Neural cell (in vitro differentiated cells): ENCODE measurements around the gene NECAB3. TPM values are rescaled to one million over a fixed set of nuclear protein-coding genes. Genes with fewer than 3 reads are reported as not detected.

Experiments used
- H2AFZ ChIP-seq: fragments of 200-600, 300-800 bp; sonication (generic), shearing (Covaris generic); 2 replicates; pipeline ENCODE4 v1.6.0; 2014; ENCODE audit warnings: low read depth, mild to moderate bottlenecking, antibody characterized with exemption, low read length, moderate library complexity
- H3F3A ChIP-seq: fragments of 200-600 bp; shearing (Covaris generic); 2 replicates; pipeline ENCODE4 v1.6.1; 2016; ENCODE audit warnings: mild to moderate bottlenecking, moderate library complexity, mixed read lengths, antibody characterized with exemption, low read length; ENCODE audit not compliant: insufficient read depth, poor library complexity, severe bottlenecking
- H3K27ac ChIP-seq: fragments of 200-600, 300-800 bp; sonication (generic), shearing (Covaris generic); 2 replicates; pipeline ENCODE4 v1.5.1; 2014; ENCODE audit warnings: mild to moderate bottlenecking, low read length, moderate library complexity
- H3K27me3 ChIP-seq: fragments of 300-800, 200-600 bp; sonication (generic), shearing (Covaris generic); 2 replicates; pipeline ENCODE4 v1.6.0; 2014; ENCODE audit warnings: mild to moderate bottlenecking, low read depth, low read length, moderate library complexity; ENCODE audit not compliant: insufficient read depth
- H3K36me3 ChIP-seq: fragments of 300-800, 200-600 bp; sonication (generic), shearing (Covaris generic); 2 replicates; pipeline ENCODE4 v1.5.1; 2014; ENCODE audit warnings: mild to moderate bottlenecking, antibody characterized with exemption, low read length, moderate library complexity; ENCODE audit not compliant: insufficient read depth
- H3K4me2 ChIP-seq: fragments of 300-800, 200-600 bp; sonication (generic), shearing (Covaris generic); 2 replicates; pipeline ENCODE4 v1.6.0; 2014; ENCODE audit warnings: mild to moderate bottlenecking, low read length
- H3K4me3 ChIP-seq: fragments of 300-800, 200-600 bp; sonication (generic), shearing (Covaris generic); 2 replicates; pipeline ENCODE4 v1.5.1; 2014; ENCODE audit warnings: mild to moderate bottlenecking, low read length, moderate library complexity
- H3K79me2 ChIP-seq: fragments of 200-600 bp; shearing (Covaris generic); replicated peaks from 2 replicates; pipeline ENCODE4 v1.6.0; 2014; ENCODE audit warnings: mild to moderate bottlenecking, low read length, moderate library complexity; ENCODE audit not compliant: insufficient read depth
- H3K9ac ChIP-seq: fragments of 300-800, 200-600 bp; sonication (generic), shearing (Covaris generic); 2 replicates; pipeline ENCODE4 v1.6.1; 2016; ENCODE audit warnings: mild to moderate bottlenecking, low read length, mixed read lengths
- H3K9me2 ChIP-seq: fragments of 200-600 bp; shearing (Covaris generic); 2 replicates; pipeline ENCODE4 v1.6.1; 2016; ENCODE audit warnings: mild to moderate bottlenecking, low read length, mixed read lengths; ENCODE audit not compliant: insufficient read depth
- H3K9me3 ChIP-seq: fragments of 200-600, 300-800 bp; sonication (generic), shearing (Covaris generic); 2 replicates; pipeline ENCODE4 v1.6.1; 2016; ENCODE audit warnings: mild to moderate bottlenecking, mixed run types, low read length, moderate library complexity, mixed read lengths
- H4K20me1 ChIP-seq: fragments of 200-600 bp; shearing (Covaris generic); 2 replicates; pipeline ENCODE4 v1.6.1; 2016; ENCODE audit warnings: mild to moderate bottlenecking, mixed run types; ENCODE audit not compliant: insufficient read depth
- EP300 ChIP-seq: fragments of 450-650 bp; conservative IDR thresholded peaks from 2 replicates; pipeline ENCODE4 v1.6.1; 2014; ENCODE audit warnings: antibody characterized with exemption, mild to moderate bottlenecking, moderate library complexity; ENCODE audit not compliant: poor library complexity, severe bottlenecking
- EZH2 ChIP-seq: fragments of 200-600, 300-800 bp; shearing (Covaris generic), sonication (generic); IDR thresholded peaks from 2 replicates; pipeline ENCODE4 v1.6.1; 2014; ENCODE audit warnings: antibody characterized with exemption, low read length, borderline replicate concordance, mild to moderate bottlenecking; ENCODE audit not compliant: insufficient read depth, poor library complexity, severe bottlenecking
- MXI1 ChIP-seq: fragments of 450-650 bp; conservative IDR thresholded peaks from 2 replicates; pipeline ENCODE4 v1.6.1; 2014; ENCODE audit warnings: antibody characterized with exemption, mild to moderate bottlenecking; ENCODE audit not compliant: poor library complexity, severe bottlenecking
- POLR2AphosphoS5 ChIP-seq: IDR thresholded peaks from 2 replicates; pipeline ENCODE4 v1.6.1; 2012
- RAD21 ChIP-seq: fragments of 450-650 bp; conservative IDR thresholded peaks from 2 replicates; pipeline ENCODE4 v1.6.1; 2014; ENCODE audit warnings: antibody characterized with exemption, mild to moderate bottlenecking, moderate library complexity
- SMC3 ChIP-seq: fragments of 450-650 bp; conservative IDR thresholded peaks from 2 replicates; pipeline ENCODE4 v1.6.1; 2014; ENCODE audit warnings: antibody characterized with exemption, mild to moderate bottlenecking, moderate library complexity; ENCODE audit not compliant: poor library complexity
- TAF1 ChIP-seq: IDR thresholded peaks from 2 replicates; pipeline ENCODE4 v1.6.1; 2012; ENCODE audit warnings: low read depth
- polyA plus RNA-seq: library from polyadenylated mRNA; depleted of rRNA; stranded (reverse); fragments of >200 nt; gene quantifications from 2 replicates; pipeline ENCODE4 v1.2.3, GENCODE V29; 2014
- TF ChIP-seq, protein P1 (sequence below): IDR thresholded peaks from 2 replicates; pipeline ENCODE4 v1.6.1; 2012; ENCODE audit warnings: borderline replicate concordance
- TF ChIP-seq, protein P2 (sequence below): fragments of 450-650 bp; IDR thresholded peaks from 2 replicates; pipeline ENCODE4 v1.5.1; 2014; ENCODE audit warnings: antibody characterized with exemption, mild to moderate bottlenecking, moderate library complexity; ENCODE audit not compliant: poor library complexity, severe bottlenecking

The NECAB3 gene
- polyA plus RNA-seq, 1 donor from 2014 or later, result 21.4 TPM

DNA sequence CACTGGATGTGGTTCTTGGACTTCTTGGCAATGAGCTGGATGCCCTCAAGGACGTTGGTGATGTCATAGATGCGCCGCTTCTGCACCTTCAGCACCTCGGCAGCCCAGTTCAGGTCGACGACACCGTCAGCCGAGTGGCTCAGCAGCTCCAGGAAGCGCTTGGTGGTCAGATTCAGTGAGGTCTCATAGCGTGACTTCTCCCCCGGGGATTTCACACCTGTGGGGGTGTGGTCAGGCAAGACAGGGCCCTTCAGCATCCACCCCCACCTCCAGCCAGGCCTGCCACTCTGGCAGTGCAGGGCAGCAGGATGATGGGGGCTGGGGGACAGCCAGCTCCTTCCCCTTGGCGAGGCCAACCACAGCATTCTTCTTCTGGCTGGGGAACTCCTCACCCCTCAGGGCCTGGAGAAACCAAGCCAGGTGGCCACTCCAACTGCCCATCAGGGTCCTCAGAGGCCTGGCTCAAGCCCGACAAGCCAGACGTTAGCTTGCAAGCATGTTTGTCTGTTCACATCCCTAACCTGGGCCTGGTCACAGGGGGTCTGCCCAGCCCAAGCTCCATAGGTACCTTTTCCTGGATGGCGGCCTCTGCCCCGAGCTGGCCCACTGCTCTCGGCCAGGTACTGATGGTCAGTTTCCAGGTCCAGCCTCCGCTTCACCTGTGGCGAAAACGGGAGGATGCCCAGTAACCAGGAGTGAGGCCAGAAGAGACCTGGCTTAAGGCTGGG is 5.7 kb upstream of the NECAB3 start:
- TF ChIP-seq POLR2AphosphoS5 (no peak), RAD21 (no peak), EZH2 (no peak), MXI1 (no peak), EP300 (no peak), SMC3 (no peak)
- TF ChIP-seq, protein P1, sequence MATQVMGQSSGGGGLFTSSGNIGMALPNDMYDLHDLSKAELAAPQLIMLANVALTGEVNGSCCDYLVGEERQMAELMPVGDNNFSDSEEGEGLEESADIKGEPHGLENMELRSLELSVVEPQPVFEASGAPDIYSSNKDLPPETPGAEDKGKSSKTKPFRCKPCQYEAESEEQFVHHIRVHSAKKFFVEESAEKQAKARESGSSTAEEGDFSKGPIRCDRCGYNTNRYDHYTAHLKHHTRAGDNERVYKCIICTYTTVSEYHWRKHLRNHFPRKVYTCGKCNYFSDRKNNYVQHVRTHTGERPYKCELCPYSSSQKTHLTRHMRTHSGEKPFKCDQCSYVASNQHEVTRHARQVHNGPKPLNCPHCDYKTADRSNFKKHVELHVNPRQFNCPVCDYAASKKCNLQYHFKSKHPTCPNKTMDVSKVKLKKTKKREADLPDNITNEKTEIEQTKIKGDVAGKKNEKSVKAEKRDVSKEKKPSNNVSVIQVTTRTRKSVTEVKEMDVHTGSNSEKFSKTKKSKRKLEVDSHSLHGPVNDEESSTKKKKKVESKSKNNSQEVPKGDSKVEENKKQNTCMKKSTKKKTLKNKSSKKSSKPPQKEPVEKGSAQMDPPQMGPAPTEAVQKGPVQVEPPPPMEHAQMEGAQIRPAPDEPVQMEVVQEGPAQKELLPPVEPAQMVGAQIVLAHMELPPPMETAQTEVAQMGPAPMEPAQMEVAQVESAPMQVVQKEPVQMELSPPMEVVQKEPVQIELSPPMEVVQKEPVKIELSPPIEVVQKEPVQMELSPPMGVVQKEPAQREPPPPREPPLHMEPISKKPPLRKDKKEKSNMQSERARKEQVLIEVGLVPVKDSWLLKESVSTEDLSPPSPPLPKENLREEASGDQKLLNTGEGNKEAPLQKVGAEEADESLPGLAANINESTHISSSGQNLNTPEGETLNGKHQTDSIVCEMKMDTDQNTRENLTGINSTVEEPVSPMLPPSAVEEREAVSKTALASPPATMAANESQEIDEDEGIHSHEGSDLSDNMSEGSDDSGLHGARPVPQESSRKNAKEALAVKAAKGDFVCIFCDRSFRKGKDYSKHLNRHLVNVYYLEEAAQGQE, result no peak
- TF ChIP-seq, protein P2, sequence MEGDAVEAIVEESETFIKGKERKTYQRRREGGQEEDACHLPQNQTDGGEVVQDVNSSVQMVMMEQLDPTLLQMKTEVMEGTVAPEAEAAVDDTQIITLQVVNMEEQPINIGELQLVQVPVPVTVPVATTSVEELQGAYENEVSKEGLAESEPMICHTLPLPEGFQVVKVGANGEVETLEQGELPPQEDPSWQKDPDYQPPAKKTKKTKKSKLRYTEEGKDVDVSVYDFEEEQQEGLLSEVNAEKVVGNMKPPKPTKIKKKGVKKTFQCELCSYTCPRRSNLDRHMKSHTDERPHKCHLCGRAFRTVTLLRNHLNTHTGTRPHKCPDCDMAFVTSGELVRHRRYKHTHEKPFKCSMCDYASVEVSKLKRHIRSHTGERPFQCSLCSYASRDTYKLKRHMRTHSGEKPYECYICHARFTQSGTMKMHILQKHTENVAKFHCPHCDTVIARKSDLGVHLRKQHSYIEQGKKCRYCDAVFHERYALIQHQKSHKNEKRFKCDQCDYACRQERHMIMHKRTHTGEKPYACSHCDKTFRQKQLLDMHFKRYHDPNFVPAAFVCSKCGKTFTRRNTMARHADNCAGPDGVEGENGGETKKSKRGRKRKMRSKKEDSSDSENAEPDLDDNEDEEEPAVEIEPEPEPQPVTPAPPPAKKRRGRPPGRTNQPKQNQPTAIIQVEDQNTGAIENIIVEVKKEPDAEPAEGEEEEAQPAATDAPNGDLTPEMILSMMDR, result no peak
- no peak overlapping the region for H2AFZ ChIP-seq
- H3K36me3 ChIP-seq, result no peaks in the 10 kb centered on the region
- H3K27me3 ChIP-seq, result no peaks in the 10 kb centered on the region
- H4K20me1 ChIP-seq, result no peaks in the 10 kb centered on the region
- no peak overlapping the region for H3K9ac ChIP-seq
- H3F3A ChIP-seq, result no peaks in the 10 kb centered on the region
- peaks cover 10% of the 10 kb centered on the region for H3K79me2 ChIP-seq
- no peaks in the 10 kb centered on the region for H3K9me3 ChIP-seq
- H3K4me3 ChIP-seq, result no peak overlapping the region
- no peak overlapping the region for H3K27ac ChIP-seq
- H3K4me2 ChIP-seq, result no peak overlapping the region
- H3K9me2 ChIP-seq, result no peaks in the 10 kb centered on the region

DNA sequence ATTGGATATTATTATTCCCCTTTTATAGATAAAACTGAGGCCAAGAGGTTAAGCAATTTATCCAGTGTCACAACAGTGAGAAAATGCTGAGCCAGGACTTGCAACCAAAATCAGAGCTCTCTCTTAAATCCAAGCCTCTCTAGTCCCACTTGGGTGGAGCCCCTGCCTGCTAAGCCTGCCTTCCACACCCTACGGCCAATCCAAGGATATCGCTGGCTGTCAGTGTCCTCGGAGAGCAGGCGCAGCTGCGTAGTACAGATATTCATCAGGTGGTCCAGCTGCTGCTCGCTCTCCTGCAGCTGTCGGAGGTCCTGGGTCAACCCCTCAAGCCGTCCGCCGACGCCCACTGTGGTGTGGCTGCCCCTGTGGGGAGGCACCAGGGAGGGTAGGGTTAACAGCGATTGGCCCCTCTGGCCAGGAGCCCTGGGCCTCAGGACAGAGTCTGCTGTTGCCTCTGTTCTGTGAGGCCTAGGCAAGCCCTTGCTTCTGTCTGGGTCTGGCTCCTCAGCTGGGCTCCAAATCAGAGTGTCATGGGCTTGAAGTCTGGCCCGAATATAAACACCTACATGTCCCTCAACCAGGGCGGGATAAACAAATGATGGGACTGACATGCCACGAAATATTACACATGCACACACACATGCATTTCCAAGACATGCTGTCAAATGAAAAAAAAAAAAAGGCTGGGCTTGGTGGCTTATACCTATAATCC is 3.9 kb upstream of the NECAB3 start:
- Histone ChIP-seq H3K9me3 (no peaks in the 10 kb centered on the region), H3K36me3 (no peaks in the 10 kb centered on the region), H3K4me2 (no peak overlapping the region), H3K79me2 (peaks cover 5% of the 10 kb centered on the region), H3K9me2 (no peaks in the 10 kb centered on the region), H3K27ac (no peak overlapping the region), H3F3A (peaks cover 4% of the 10 kb centered on the region), H2AFZ (no peak overlapping the region), H3K9ac (no peak overlapping the region), H4K20me1 (no peaks in the 10 kb centered on the region), H3K27me3 (no peaks in the 10 kb centered on the region), H3K4me3 (no peak overlapping the region)
- TF ChIP-seq, protein P2, result no peak
- TF ChIP-seq RAD21, result no peak
- no peak for TF ChIP-seq TAF1
- no peak for TF ChIP-seq MXI1
- TF ChIP-seq EZH2, result no peak
- no peak for TF ChIP-seq POLR2AphosphoS5
- TF ChIP-seq EP300, result no peak
- no peak for TF ChIP-seq SMC3
- TF ChIP-seq, protein P1, result no peak
